ENCODE measurements around the gene MED14. TPM values are rescaled to one million over a fixed set of nuclear protein-coding genes. Genes with fewer than 3 reads are reported as not detected.

Gene MED14
- total RNA-seq, 1 experiment from 2014 or later: 83.3 TPM

DNA sequence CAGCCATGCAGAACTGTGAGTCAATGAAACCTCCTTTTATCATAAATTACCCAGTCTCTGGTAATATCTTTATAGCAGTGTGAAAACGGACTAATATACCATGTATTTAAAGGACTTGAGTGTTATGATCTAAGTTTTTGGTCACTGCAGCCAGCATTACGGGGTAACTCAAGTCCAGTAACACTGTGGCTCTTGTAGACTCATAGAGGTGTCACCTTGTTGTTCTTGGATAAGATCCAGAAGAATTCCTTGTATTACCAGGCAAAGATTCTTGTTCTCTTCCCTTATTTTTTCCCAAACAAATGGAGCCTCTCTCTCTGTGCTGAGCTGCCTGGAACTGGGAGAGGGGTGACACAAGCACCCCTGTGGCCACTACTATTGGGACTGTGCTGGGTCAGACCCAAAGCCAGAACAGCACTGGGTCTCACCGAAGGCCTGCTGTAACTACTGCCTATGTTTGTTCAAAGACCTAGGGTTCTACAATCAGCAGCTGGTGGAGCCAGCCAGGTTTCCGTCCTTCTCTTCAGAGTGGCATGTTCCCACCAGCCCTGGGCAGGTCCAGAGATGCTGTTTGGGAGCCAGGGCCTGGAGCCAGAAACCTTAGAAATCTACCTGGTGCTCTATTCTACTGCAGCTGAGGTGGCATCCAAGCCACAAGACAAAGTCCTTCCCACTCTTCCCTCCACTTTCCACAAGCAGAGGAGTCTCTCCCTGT is 43.7 kb upstream of the MED14 start:
- no peaks in the 10 kb centered on the region for H3K36me3 Mint-ChIP-seq
- DNase-seq (ENCODE audit: low spot score): no peak
- no peak for ATAC-seq
- no peaks in the 10 kb centered on the region; the same call in 1 of the 2 replicates for H3K27me3 Mint-ChIP-seq (ENCODE audit: low read depth)
- H3K4me3 Mint-ChIP-seq: no peak overlapping the region
- no peaks in the 10 kb centered on the region for H3K9me3 Mint-ChIP-seq
- H3K4me1 Mint-ChIP-seq: no peaks in the 10 kb centered on the region
- CTCF ChIA-PET: no interaction called here
- no peak overlapping the region for H3K27ac Mint-ChIP-seq
- POLR2A ChIA-PET: no interaction called here
- TF ChIP-seq GTF2I (CRISPR knock-in tag; conservative IDR thresholded peaks at IDR 0.05): no peak
- TF ChIP-seq, protein P1, sequence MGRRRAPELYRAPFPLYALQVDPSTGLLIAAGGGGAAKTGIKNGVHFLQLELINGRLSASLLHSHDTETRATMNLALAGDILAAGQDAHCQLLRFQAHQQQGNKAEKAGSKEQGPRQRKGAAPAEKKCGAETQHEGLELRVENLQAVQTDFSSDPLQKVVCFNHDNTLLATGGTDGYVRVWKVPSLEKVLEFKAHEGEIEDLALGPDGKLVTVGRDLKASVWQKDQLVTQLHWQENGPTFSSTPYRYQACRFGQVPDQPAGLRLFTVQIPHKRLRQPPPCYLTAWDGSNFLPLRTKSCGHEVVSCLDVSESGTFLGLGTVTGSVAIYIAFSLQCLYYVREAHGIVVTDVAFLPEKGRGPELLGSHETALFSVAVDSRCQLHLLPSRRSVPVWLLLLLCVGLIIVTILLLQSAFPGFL (CRISPR knock-in tag; IDR thresholded peaks at IDR 0.05; ENCODE audit: borderline replicate concordance): no peak
- no peak for TF ChIP-seq NR2C2 (CRISPR knock-in tag; IDR thresholded peaks at IDR 0.05)
- no peak for TF ChIP-seq ZBTB21 (CRISPR knock-in tag; IDR thresholded peaks at IDR 0.05; ENCODE audit: borderline replicate concordance)
- TF ChIP-seq E2F1 (CRISPR knock-in tag; IDR thresholded peaks at IDR 0.05): no peak
- TF ChIP-seq IRF1 (CRISPR knock-in tag; IDR thresholded peaks at IDR 0.05): no peak
- no peak for TF ChIP-seq ETV6 (CRISPR knock-in tag; IDR thresholded peaks at IDR 0.05)
- no peak for TF ChIP-seq FOXK1 (CRISPR knock-in tag; IDR thresholded peaks at IDR 0.05)
- TF ChIP-seq IRF2 (CRISPR knock-in tag; IDR thresholded peaks at IDR 0.05; ENCODE audit: borderline replicate concordance, low read depth): no peak
- no peak for TF ChIP-seq MYBL2 (CRISPR knock-in tag; IDR thresholded peaks at IDR 0.05)
- no peak for TF ChIP-seq JAZF1 (CRISPR knock-in tag; IDR thresholded peaks at IDR 0.05)
- TF ChIP-seq ZNF138 (CRISPR knock-in tag; conservative IDR thresholded peaks at IDR 0.05): no peak
- no peak for TF ChIP-seq FOXJ3 (CRISPR knock-in tag; IDR thresholded peaks at IDR 0.05; ENCODE audit: borderline replicate concordance)
- no peak for TF ChIP-seq ZNF532 (CRISPR knock-in tag; IDR thresholded peaks at IDR 0.05; ENCODE audit: borderline replicate concordance)
- TF ChIP-seq RORB (CRISPR knock-in tag; IDR thresholded peaks at IDR 0.05): no peak
- TF ChIP-seq ELF4 (CRISPR knock-in tag; IDR thresholded peaks at IDR 0.05; ENCODE audit: low read depth): no peak
- no peak for TF ChIP-seq JUN (CRISPR knock-in tag; IDR thresholded peaks at IDR 0.05)
- TF ChIP-seq CREM (CRISPR knock-in tag; IDR thresholded peaks at IDR 0.05): no peak
- TF ChIP-seq ZNF263 (CRISPR knock-in tag; IDR thresholded peaks at IDR 0.05; ENCODE audit: low read depth): no peak
- no peak for TF ChIP-seq SOX15 (CRISPR knock-in tag; IDR thresholded peaks at IDR 0.05)

- no peaks in the 10 kb centered on the region for H3K9me3 Mint-ChIP-seq
- H3K36me3 Mint-ChIP-seq: no peaks in the 10 kb centered on the region
- DNase-seq (ENCODE audit: low spot score): no peak
- no peak for ATAC-seq
- no peaks in the 10 kb centered on the region for H3K27me3 Mint-ChIP-seq (ENCODE audit: low read depth)
- CTCF ChIA-PET: no interaction called here
- H3K27ac Mint-ChIP-seq: no peak overlapping the region
- POLR2A ChIA-PET: no interaction called here
- H3K4me1 Mint-ChIP-seq: no peaks in the 10 kb centered on the region
- no peak overlapping the region for H3K4me3 Mint-ChIP-seq
- no peak for TF ChIP-seq AFF4 (CRISPR knock-in tag; IDR thresholded peaks at IDR 0.05; ENCODE audit: borderline replicate concordance)
- TF ChIP-seq, protein P2, sequence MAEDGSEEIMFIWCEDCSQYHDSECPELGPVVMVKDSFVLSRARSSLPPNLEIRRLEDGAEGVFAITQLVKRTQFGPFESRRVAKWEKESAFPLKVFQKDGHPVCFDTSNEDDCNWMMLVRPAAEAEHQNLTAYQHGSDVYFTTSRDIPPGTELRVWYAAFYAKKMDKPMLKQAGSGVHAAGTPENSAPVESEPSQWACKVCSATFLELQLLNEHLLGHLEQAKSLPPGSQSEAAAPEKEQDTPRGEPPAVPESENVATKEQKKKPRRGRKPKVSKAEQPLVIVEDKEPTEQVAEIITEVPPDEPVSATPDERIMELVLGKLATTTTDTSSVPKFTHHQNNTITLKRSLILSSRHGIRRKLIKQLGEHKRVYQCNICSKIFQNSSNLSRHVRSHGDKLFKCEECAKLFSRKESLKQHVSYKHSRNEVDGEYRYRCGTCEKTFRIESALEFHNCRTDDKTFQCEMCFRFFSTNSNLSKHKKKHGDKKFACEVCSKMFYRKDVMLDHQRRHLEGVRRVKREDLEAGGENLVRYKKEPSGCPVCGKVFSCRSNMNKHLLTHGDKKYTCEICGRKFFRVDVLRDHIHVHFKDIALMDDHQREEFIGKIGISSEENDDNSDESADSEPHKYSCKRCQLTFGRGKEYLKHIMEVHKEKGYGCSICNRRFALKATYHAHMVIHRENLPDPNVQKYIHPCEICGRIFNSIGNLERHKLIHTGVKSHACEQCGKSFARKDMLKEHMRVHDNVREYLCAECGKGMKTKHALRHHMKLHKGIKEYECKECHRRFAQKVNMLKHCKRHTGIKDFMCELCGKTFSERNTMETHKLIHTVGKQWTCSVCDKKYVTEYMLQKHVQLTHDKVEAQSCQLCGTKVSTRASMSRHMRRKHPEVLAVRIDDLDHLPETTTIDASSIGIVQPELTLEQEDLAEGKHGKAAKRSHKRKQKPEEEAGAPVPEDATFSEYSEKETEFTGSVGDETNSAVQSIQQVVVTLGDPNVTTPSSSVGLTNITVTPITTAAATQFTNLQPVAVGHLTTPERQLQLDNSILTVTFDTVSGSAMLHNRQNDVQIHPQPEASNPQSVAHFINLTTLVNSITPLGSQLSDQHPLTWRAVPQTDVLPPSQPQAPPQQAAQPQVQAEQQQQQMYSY (CRISPR knock-in tag; IDR thresholded peaks at IDR 0.05): no peak
These were observed 38.5 kb upstream of the MED14 start for GRCh38 chrX:40773809-40774208.

Measured in WTC11 (cell line).